PFSK-1 (cell line): ENCODE measurements around the gene METTL25.

ENCODE experiments used
- FOXP2 ChIP-seq: optimal IDR thresholded peaks from 2 replicates; pipeline ENCODE3; 2011; ENCODE audit warnings: borderline replicate concordance, control low read depth, inconsistent platforms; ENCODE audit not compliant: insufficient read depth; ENCODE audit errors: extremely low read length, extremely low read depth
- POLR2AphosphoS5 ChIP-seq: IDR thresholded peaks from 2 replicates; pipeline ENCODE4 v1.6.1; 2012; ENCODE audit warnings: low read depth, mild to moderate bottlenecking, control low read depth, low read length, moderate library complexity
- SIN3A ChIP-seq: IDR thresholded peaks from 2 replicates; pipeline ENCODE4 v1.6.1; 2012; ENCODE audit warnings: mild to moderate bottlenecking, low read length, moderate library complexity, borderline replicate concordance; ENCODE audit not compliant: insufficient read depth
- TAF1 ChIP-seq: IDR thresholded peaks from 2 replicates; pipeline ENCODE4 v1.6.1; 2012; ENCODE audit warnings: low read length, control low read depth, borderline replicate concordance; ENCODE audit not compliant: insufficient read depth
- TF ChIP-seq, protein P1 (sequence below), 2 experiments: IDR thresholded peaks; 2 replicates each; pipeline versions ENCODE4 v1.6.1 to v1.8.0; 2011 to 2012; ENCODE audit warnings: low read depth in 2 of 2, low read length in 2 of 2, control low read depth in 1 of 2, inconsistent platforms in 1 of 2, mild to moderate bottlenecking in 1 of 2, moderate library complexity in 1 of 2; ENCODE audit not compliant: insufficient read depth in 1 of 2

The METTL25 gene

DNA sequence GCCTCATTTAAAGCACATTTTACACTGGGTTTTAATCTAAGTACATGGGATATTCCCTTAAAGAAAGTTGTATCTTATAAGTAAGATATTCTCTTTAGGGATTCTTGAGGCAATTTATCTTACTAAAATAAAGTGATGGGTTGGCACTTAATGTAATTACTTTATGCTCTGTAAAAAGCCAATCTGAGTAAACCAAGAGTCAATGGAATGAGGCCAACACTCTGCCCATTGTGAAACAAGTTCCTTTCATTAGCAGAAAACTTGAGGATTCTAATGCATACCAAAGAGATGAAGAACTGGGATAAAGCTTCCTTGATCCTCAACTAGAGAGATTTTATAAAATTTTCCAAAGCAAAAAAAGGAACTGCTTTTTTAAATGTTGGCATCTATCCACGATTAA is 121.2 kb downstream of the METTL25 start:
- TF ChIP-seq FOXP2 = no peak
- TF ChIP-seq SIN3A = no peak
- TF ChIP-seq, protein P1, sequence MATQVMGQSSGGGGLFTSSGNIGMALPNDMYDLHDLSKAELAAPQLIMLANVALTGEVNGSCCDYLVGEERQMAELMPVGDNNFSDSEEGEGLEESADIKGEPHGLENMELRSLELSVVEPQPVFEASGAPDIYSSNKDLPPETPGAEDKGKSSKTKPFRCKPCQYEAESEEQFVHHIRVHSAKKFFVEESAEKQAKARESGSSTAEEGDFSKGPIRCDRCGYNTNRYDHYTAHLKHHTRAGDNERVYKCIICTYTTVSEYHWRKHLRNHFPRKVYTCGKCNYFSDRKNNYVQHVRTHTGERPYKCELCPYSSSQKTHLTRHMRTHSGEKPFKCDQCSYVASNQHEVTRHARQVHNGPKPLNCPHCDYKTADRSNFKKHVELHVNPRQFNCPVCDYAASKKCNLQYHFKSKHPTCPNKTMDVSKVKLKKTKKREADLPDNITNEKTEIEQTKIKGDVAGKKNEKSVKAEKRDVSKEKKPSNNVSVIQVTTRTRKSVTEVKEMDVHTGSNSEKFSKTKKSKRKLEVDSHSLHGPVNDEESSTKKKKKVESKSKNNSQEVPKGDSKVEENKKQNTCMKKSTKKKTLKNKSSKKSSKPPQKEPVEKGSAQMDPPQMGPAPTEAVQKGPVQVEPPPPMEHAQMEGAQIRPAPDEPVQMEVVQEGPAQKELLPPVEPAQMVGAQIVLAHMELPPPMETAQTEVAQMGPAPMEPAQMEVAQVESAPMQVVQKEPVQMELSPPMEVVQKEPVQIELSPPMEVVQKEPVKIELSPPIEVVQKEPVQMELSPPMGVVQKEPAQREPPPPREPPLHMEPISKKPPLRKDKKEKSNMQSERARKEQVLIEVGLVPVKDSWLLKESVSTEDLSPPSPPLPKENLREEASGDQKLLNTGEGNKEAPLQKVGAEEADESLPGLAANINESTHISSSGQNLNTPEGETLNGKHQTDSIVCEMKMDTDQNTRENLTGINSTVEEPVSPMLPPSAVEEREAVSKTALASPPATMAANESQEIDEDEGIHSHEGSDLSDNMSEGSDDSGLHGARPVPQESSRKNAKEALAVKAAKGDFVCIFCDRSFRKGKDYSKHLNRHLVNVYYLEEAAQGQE (IDR thresholded peaks at IDR 0.05; ENCODE audit: insufficient read depth in 1 of 2, low read depth in 2 of 2, low read length in 2 of 2) = no peak
- TF ChIP-seq POLR2AphosphoS5 = no peak
- TF ChIP-seq TAF1 = no peak

GRCh38 chr12:82480606-82481005 is 122.3 kb downstream of the METTL25 start:
- TF ChIP-seq TAF1 (no peak), SIN3A (no peak), POLR2AphosphoS5 (no peak), FOXP2 (no peak)
- TF ChIP-seq, protein P1 (IDR thresholded peaks at IDR 0.05; ENCODE audit: insufficient read depth in 1 of 2, low read depth in 2 of 2, low read length in 2 of 2) = no peak

GRCh38 chr12:82481954-82482353 is 123.6 kb downstream of the METTL25 start:
- TF ChIP-seq POLR2AphosphoS5 = no peak
- TF ChIP-seq FOXP2 = no peak
- TF ChIP-seq SIN3A = no peak
- TF ChIP-seq TAF1 = no peak
- TF ChIP-seq, protein P1 (IDR thresholded peaks at IDR 0.05; ENCODE audit: insufficient read depth in 1 of 2, low read depth in 2 of 2, low read length in 2 of 2) = no peak

GRCh38 chr12:82486524-82487235 is 128.4 kb downstream of the METTL25 start:
- TF ChIP-seq POLR2AphosphoS5 (no peak), FOXP2 (no peak), TAF1 (no peak), SIN3A (no peak)
- TF ChIP-seq, protein P1 (IDR thresholded peaks at IDR 0.05; ENCODE audit: insufficient read depth in 1 of 2, low read depth in 2 of 2, low read length in 2 of 2) = no peak
